GM23338 (cell line): ENCODE measurements around the gene MRPS10. TPM values are rescaled to one million over a fixed set of nuclear protein-coding genes. Genes with fewer than 3 reads are reported as not detected.

Experiments used
- ATAC-seq: fragments of 200-7000 bp; cut with Tn5 transposase; 3 replicates; pipeline ENCODE4 v1.9.1; 2020
- DNase-seq: peaks from one replicate; pipeline ENCODE4 v3.0.0-alpha.2; 2015; ENCODE audit warnings: low spot score
- H2AFZ ChIP-seq: fragments of 200-600 bp; sonication (generic); 2 replicates; pipeline ENCODE4 v1.8.0; 2016; ENCODE audit warnings: antibody characterized with exemption, mild to moderate bottlenecking, moderate library complexity
- H3F3A ChIP-seq: fragments of 200-600 bp; sonication (generic); replicated peaks from 2 replicates; pipeline ENCODE4 v1.8.0; 2017; ENCODE audit warnings: antibody characterized with exemption, mixed run types, low read depth
- H3K27ac ChIP-seq: fragments of 200-600 bp; sonication (generic); 2 replicates; pipeline ENCODE4 v1.6.1; 2016; ENCODE audit warnings: low read depth
- H3K27me3 ChIP-seq: fragments of 200-600 bp; sonication (generic); 2 replicates; pipeline ENCODE4 v1.8.0; 2016; ENCODE audit warnings: mild to moderate bottlenecking, mixed run types, moderate library complexity; ENCODE audit not compliant: insufficient read depth
- H3K36me3 ChIP-seq: fragments of 200-600 bp; sonication (generic); 2 replicates; pipeline ENCODE4 v1.8.0; 2016; ENCODE audit warnings: mild to moderate bottlenecking; ENCODE audit not compliant: insufficient read depth
- H3K4me1 ChIP-seq: fragments of 200-600 bp; sonication (generic); 2 replicates; pipeline ENCODE4 v1.8.0; 2016; ENCODE audit warnings: mild to moderate bottlenecking, moderate library complexity; ENCODE audit not compliant: insufficient read depth
- H3K4me2 ChIP-seq: fragments of 200-600 bp; sonication (generic); 2 replicates; pipeline ENCODE4 v1.7.1; 2017; ENCODE audit warnings: mixed run types
- H3K4me3 ChIP-seq: fragments of 200-600 bp; sonication (generic); 2 replicates; pipeline ENCODE4 v1.6.1; 2016; ENCODE audit warnings: mixed run types
- H3K79me2 ChIP-seq: fragments of 200-600 bp; sonication (generic); replicated peaks from 2 replicates; pipeline ENCODE4 v1.8.0; 2017; ENCODE audit warnings: mild to moderate bottlenecking; ENCODE audit not compliant: insufficient read depth
- H3K9me2 ChIP-seq: fragments of 200-600 bp; sonication (generic); 2 replicates; pipeline ENCODE4 v1.8.0; 2017; ENCODE audit not compliant: insufficient read depth
- H4K20me1 ChIP-seq: fragments of 200-600 bp; sonication (generic); replicated peaks from 2 replicates; pipeline ENCODE4 v1.8.0; 2017; ENCODE audit warnings: mild to moderate bottlenecking; ENCODE audit not compliant: insufficient read depth
- H3K27ac Mint-ChIP-seq: 2 replicates; pipeline ENCODE4 v1.8.0; 2020; ENCODE audit warnings: inconsistent platforms, mild to moderate bottlenecking, moderate library complexity, mixed read lengths
- H3K27me3 Mint-ChIP-seq: 3 replicates; pipeline ENCODE4 v1.8.0; 2022; ENCODE audit warnings: low read depth, mild to moderate bottlenecking, moderate library complexity, mixed read lengths, inconsistent platforms; ENCODE audit not compliant: insufficient read depth, poor library complexity
- H3K36me3 Mint-ChIP-seq: 3 replicates; pipeline ENCODE4 v1.8.0; 2021; ENCODE audit warnings: low read depth, mild to moderate bottlenecking, inconsistent platforms, moderate library complexity, mixed read lengths
- H3K4me1 Mint-ChIP-seq: 3 replicates; pipeline ENCODE4 v1.8.0; 2020; ENCODE audit warnings: mild to moderate bottlenecking, inconsistent platforms, mixed read lengths
- H3K4me3 Mint-ChIP-seq: 3 replicates; pipeline ENCODE4 v1.8.0; 2021; ENCODE audit warnings: moderate library complexity, mild to moderate bottlenecking, inconsistent platforms, mixed read lengths
- H3K9me3 Mint-ChIP-seq: 3 replicates; pipeline ENCODE4 v1.8.0; 2020; ENCODE audit warnings: moderate library complexity, mild to moderate bottlenecking, inconsistent platforms, mixed read lengths
- CTCF ChIP-seq, 2 experiments: fragments of 200-600 bp in 1 of 2; sonication (generic) in 1 of 2; conservative IDR thresholded peaks; 2 replicates each; pipeline versions ENCODE4 v1.5.1 to v1.6.1; 2016 to 2017; ENCODE audit warnings: antibody characterized with exemption in 2 of 2, low read depth in 2 of 2, mild to moderate bottlenecking in 2 of 2, moderate library complexity in 1 of 2
- ETS1 ChIP-seq: IDR thresholded peaks from 2 replicates; pipeline ENCODE4 v1.6.1; 2016; ENCODE audit warnings: antibody characterized with exemption
- JUNB ChIP-seq: IDR thresholded peaks from one replicate; pipeline ENCODE4 v1.6.1; 2016; ENCODE audit warnings: antibody characterized with exemption; ENCODE audit not compliant: unreplicated experiment
- NANOG ChIP-seq: IDR thresholded peaks from 2 replicates; pipeline ENCODE4 v1.6.1; 2016; ENCODE audit warnings: antibody characterized with exemption, borderline replicate concordance
- POLR2AphosphoS5 ChIP-seq: IDR thresholded peaks from 2 replicates; pipeline ENCODE4 v1.6.1; 2016; ENCODE audit warnings: antibody characterized with exemption, low read depth
- STAT1 ChIP-seq: IDR thresholded peaks from one replicate; pipeline ENCODE4 v1.6.1; 2016; ENCODE audit warnings: antibody characterized with exemption; ENCODE audit not compliant: unreplicated experiment
- ZNF114 ChIP-seq: fragments of 250-450 bp; sonication (Bioruptor Pico); IDR thresholded peaks from 2 replicates; pipeline ENCODE4 v1.5.0; 2020; ENCODE audit warnings: mild to moderate bottlenecking, moderate library complexity
- ZNF331 ChIP-seq: fragments of 250-450 bp; sonication (Bioruptor Pico); IDR thresholded peaks from 2 replicates; pipeline ENCODE4 v1.5.0; 2020; ENCODE audit warnings: low read depth, mild to moderate bottlenecking, moderate library complexity
- polyA plus RNA-seq: library from polyadenylated mRNA; unstranded; fragments of >200 nt; fragmentation: Nextera tagmentation; extraction: Ambion mirVana; gene quantifications from 2 replicates; pipeline ENCODE4 v1.2.1, GENCODE V29; 2016
- total RNA-seq: library from RNA; depleted of rRNA; stranded (reverse); fragments of >200 nt; shearing (Covaris generic); gene quantifications from 2 replicates; pipeline ENCODE4 v1.2.3, GENCODE V29; 2014

MRPS10 gene
- total and polyA plus RNA-seq, 2 experiments from 2014 or later: 36.2 to 42.7 TPM

GRCh38 chr6:42237857-42238256, 20.2 kb upstream of the MRPS10 start (continued):
- no peak for TF ChIP-seq CTCF (conservative IDR thresholded peaks at IDR 0.05; ENCODE audit: low read depth in 2 of 2)
- no peak for TF ChIP-seq JUNB
- TF ChIP-seq ZNF331 (CRISPR knock-in tag): no peak

GRCh38 chr6:42236682-42237473, 19.2 kb upstream of the MRPS10 start:
- no peaks in the 10 kb centered on the region for H4K20me1 ChIP-seq
- TF ChIP-seq NANOG: no peak
- Mint-ChIP-seq H3K9me3 (no peaks in the 10 kb centered on the region), H3K27me3 (peaks cover 6% of the 10 kb centered on the region), H3K4me1 (peaks cover 6% of the 10 kb centered on the region; the same call in 1 of the 3 replicates), H3K27ac (peak overlapping the region; percentile 61; the same call in 1 of the 2 replicates), H3K36me3 (peaks cover 55% of the 10 kb centered on the region), H3K4me3 (no peak overlapping the region)
- no peaks in the 10 kb centered on the region for H3K79me2 ChIP-seq
- no peak for ATAC-seq
- H2AFZ ChIP-seq: no peak overlapping the region
- no peak overlapping the region; the same call in 1 of the 2 replicates for H3K27ac ChIP-seq
- peaks cover 4% of the 10 kb centered on the region; the same call in 1 of the 2 replicates for H3K36me3 ChIP-seq
- H3K4me3 ChIP-seq: no peak overlapping the region
- no peak for DNase-seq
- no peak overlapping the region for H3K4me2 ChIP-seq
- H3F3A ChIP-seq: no peaks in the 10 kb centered on the region
- no peaks in the 10 kb centered on the region for H3K9me2 ChIP-seq
- no peaks in the 10 kb centered on the region for H3K27me3 ChIP-seq
- no peaks in the 10 kb centered on the region for H3K4me1 ChIP-seq

GRCh38 chr6:42236030-42236429, 18.4 kb upstream of the MRPS10 start:
- no peak overlapping the region for H3K4me2 ChIP-seq
- Mint-ChIP-seq H3K4me3 (no peak overlapping the region), H3K27me3 (peaks cover 3% of the 10 kb centered on the region), H3K27ac (no peak overlapping the region), H3K9me3 (no peaks in the 10 kb centered on the region), H3K4me1 (peaks cover 3% of the 10 kb centered on the region; the same call in 1 of the 3 replicates), H3K36me3 (peaks cover 51% of the 10 kb centered on the region)
- H3K36me3 ChIP-seq: peaks cover 8% of the 10 kb centered on the region; the same call in 1 of the 2 replicates
- TF ChIP-seq ETS1: no peak
- no peak for TF ChIP-seq ZNF114
- TF ChIP-seq POLR2AphosphoS5: no peak
- no peak for TF ChIP-seq ZNF331 (CRISPR knock-in tag)
- no peak for TF ChIP-seq STAT1
- no peak overlapping the region for H2AFZ ChIP-seq
- no peaks in the 10 kb centered on the region for H4K20me1 ChIP-seq
- DNase-seq (no peak), ATAC-seq (no peak)
- no peaks in the 10 kb centered on the region for H3F3A ChIP-seq
- no peak overlapping the region for H3K4me3 ChIP-seq
- H3K27ac ChIP-seq: no peak overlapping the region
- no peaks in the 10 kb centered on the region for H3K9me2 ChIP-seq
- H3K4me1 ChIP-seq: no peaks in the 10 kb centered on the region
- H3K79me2 ChIP-seq: no peaks in the 10 kb centered on the region
- no peaks in the 10 kb centered on the region for H3K27me3 ChIP-seq
